Mucosa of rectum (tissue), 2 donors: ENCODE data around the gene KLK14.

ENCODE experiments used
- H3K27ac ChIP-seq, 2 donors: one replicate each; pipeline ENCODE4 v1.7.0; 2013; ENCODE audit warnings: inconsistent platforms in 2 of 2, low read depth in 2 of 2, low read length in 2 of 2
- H3K27me3 ChIP-seq, 2 donors: one replicate each; pipeline ENCODE4 v1.7.0; 2013; ENCODE audit warnings: low read length in 2 of 2; ENCODE audit not compliant: control insufficient read depth in 2 of 2, insufficient read depth in 2 of 2
- H3K36me3 ChIP-seq, 2 donors: one replicate each; pipeline ENCODE4 v1.7.0; 2013; ENCODE audit warnings: low read length in 2 of 2; ENCODE audit not compliant: control insufficient read depth in 2 of 2, insufficient read depth in 2 of 2
- H3K4me1 ChIP-seq, 2 donors: one replicate each; pipeline ENCODE4 v1.7.0; 2013; ENCODE audit warnings: low read length in 2 of 2, mild to moderate bottlenecking in 1 of 2; ENCODE audit not compliant: control insufficient read depth in 2 of 2, insufficient read depth in 2 of 2
- H3K4me3 ChIP-seq, 2 donors: one replicate each; pipeline ENCODE4 v1.7.0; 2013; ENCODE audit warnings: low read length in 2 of 2
- H3K9ac ChIP-seq, 2 donors: one replicate each; pipeline ENCODE4 v1.7.0; 2013; ENCODE audit warnings: low read length in 2 of 2, low read depth in 1 of 2, mild to moderate bottlenecking in 1 of 2
- H3K9me3 ChIP-seq, 2 donors: one replicate each; pipeline ENCODE4 v1.7.0; 2013; ENCODE audit warnings: low read length in 2 of 2; ENCODE audit not compliant: control insufficient read depth in 2 of 2
- donor health status: healthy.
- donor health status: Normal muscosa, but diverticular disease.

Gene KLK14

DNA sequence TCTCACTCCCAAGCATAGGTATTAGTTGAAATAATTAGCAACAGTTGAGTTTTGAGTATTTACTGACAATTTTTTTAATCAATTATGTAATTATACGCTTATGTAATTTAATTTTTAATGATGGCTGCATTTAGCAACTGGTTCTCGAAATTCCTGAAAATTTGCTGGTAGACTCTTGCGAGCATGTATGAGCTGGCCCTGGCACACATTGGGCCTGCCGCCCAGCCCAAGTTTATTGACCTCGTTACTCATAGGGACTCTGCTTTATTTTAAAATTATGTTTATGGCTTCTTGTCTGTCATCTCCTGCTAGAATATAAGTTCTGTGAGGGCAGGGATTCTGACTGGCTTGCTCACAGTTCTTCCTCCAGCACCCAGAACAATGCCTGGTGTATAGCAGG is 6.7 kb downstream of the KLK14 start:
- no peak overlapping the region for H3K27ac ChIP-seq
- no peak overlapping the region for H3K9ac ChIP-seq
- H3K36me3 ChIP-seq = no peaks in the 10 kb centered on the region
- no peaks in the 10 kb centered on the region for H3K9me3 ChIP-seq
- no peaks in the 10 kb centered on the region for H3K4me1 ChIP-seq
- no peak overlapping the region for H3K4me3 ChIP-seq
- H3K27me3 ChIP-seq = no peaks in the 10 kb centered on the region

DNA sequence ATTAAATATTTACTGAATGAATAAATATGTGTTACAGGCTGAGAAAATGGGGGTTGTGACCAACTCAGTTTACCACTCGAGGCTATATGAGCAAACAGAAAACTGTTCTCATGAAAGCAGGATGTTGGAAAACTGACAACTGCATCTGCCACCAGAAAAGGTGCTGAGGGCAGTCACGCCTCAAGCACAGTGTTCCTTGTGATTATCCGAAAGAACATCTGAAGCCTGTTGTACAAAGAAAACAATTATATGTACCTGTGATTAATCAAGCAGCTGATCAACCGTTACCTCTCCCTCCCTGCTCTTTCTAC is 11.6 kb downstream of the KLK14 start:
- Histone ChIP-seq H3K27ac (no peak overlapping the region), H3K9me3 (no peaks in the 10 kb centered on the region), H3K9ac (no peak overlapping the region), H3K27me3 (peaks cover 0 to under 1% of the 10 kb centered on the region in 2 donors), H3K4me3 (no peak overlapping the region), H3K4me1 (no peaks in the 10 kb centered on the region), H3K36me3 (no peaks in the 10 kb centered on the region)

DNA sequence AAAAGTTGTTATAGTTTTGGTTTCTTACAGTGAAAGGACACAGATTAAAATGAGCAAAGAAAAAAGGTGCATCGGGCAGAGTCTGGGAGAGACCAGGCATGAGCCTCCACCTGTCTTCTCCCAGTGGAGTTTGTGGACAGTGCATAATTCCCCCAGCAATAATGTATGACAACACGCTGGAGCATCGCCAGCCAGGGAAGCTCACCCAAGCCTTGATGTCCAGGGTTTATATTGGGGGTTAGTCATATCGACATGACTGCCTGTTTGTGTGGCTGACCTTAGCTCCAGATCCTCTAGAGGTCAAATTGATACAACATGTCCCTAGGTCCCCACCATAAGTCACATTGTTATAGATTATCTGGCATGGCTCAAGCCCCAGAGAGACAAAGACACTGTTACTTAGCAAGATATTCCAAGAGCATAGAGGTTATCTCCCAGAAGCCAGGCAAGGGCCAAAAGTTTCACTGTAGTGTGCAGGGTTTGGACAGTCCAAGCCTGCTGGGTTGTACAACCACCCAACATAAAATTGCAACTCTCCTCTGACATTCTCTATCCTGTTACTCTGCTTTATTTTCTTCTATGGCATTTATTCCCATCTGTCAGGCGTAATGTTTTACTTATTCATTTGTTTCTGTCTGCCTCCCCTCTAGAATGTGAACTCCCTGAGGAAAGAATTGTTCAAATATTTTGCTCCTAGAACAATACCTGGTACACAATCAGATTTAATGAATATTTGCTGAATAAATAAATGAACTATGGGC is 12.2 kb downstream of the KLK14 start:
- no peaks in the 10 kb centered on the region for H3K4me1 ChIP-seq
- no peaks in the 10 kb centered on the region for H3K36me3 ChIP-seq
- no peak overlapping the region for H3K27ac ChIP-seq
- no peak overlapping the region for H3K4me3 ChIP-seq
- H3K9ac ChIP-seq = no peak overlapping the region
- peaks cover 3% of the 10 kb centered on the region in 2 donors for H3K27me3 ChIP-seq
- H3K9me3 ChIP-seq = no peaks in the 10 kb centered on the region

DNA sequence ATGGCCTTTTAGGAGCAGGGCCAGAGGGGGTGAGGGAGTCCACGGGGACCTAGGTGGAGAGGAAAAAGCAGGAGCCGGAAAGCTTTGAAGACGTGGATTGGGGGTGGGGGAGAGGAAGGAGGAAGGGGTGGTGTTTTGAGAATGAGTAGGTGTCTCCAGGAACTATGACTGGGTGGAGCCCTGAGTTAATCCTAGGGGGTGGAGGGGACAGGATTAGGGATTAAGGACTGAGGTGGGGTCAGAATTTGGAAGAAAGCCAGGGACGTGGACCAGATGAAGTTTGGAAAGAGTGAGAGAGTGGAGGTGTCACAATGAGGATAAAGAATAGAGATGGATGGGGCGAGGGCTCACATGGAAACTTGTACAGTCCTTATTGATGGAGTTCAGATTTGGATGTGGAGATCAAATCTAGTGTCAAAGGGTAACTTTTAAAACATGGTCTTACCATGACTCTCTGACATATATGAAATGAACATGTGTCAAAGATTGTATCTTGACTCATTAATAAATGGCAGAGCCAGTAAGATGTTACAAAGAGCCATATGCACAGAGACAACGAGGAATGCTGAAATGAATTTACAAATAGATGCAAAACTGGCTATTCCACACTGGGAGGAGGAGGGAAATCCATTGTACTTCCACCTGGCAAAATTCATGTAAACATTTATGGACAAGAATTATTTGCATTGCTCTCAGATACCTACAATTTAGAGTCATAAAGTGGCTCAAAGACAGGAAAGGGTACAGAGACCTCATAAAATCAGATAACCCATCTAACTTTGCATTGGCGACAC is 16.1 kb downstream of the KLK14 start:
- Histone ChIP-seq H3K27ac (no peak overlapping the region), H3K4me1 (no peaks in the 10 kb centered on the region), H3K27me3 (peaks cover 9 to 10% of the 10 kb centered on the region in 2 donors)

DNA sequence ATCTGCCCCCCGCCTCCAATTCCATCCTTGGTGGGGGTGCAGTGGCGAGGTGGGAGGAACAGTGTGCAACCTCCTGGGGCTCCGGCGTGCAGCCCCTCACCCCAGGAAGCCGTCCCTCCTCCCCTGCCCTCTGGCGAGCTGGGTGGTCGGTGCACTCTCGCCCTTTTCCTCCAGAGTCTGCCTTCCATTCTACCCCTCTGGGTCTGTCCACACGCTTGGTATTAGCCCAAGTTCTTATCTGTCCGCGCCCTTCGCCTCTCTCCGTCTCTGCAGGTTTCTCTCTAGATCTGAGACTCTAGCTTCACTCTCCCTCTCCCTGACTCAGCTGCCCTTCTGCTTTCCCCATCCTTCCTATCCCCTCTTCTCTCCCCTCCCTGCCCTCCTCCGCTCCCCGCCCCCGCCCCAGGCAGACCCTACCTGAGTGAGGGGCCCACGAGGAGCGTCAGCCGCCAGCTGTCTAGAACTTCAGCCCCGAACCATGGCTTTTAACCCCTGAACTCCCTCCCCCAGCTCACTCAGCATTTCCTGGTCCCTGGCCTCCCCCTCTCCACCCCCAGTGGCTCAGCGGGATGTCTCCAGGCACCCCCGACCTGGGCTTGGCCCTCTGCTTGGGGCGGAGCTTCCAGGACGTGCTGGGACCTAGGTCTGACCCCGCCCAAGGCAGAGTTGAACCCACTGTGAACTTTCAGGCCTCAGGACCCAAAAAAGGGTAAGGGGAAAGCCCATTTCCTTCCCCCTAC is 17.3 kb downstream of the KLK14 start:
- Histone ChIP-seq H3K9me3 (no peaks in the 10 kb centered on the region), H3K27ac (no peak overlapping the region), H3K4me3 (no peak overlapping the region), H3K9ac (no peak overlapping the region), H3K36me3 (no peaks in the 10 kb centered on the region), H3K27me3 (peaks cover 9 to 10% of the 10 kb centered on the region in 2 donors), H3K4me1 (no peaks in the 10 kb centered on the region)

More for the DNA sequence above, 16.1 kb downstream of the KLK14 start:
- no peaks in the 10 kb centered on the region for H3K36me3 ChIP-seq
- H3K4me3 ChIP-seq = no peak overlapping the region
- H3K9me3 ChIP-seq = no peaks in the 10 kb centered on the region
- no peak overlapping the region for H3K9ac ChIP-seq

DNA sequence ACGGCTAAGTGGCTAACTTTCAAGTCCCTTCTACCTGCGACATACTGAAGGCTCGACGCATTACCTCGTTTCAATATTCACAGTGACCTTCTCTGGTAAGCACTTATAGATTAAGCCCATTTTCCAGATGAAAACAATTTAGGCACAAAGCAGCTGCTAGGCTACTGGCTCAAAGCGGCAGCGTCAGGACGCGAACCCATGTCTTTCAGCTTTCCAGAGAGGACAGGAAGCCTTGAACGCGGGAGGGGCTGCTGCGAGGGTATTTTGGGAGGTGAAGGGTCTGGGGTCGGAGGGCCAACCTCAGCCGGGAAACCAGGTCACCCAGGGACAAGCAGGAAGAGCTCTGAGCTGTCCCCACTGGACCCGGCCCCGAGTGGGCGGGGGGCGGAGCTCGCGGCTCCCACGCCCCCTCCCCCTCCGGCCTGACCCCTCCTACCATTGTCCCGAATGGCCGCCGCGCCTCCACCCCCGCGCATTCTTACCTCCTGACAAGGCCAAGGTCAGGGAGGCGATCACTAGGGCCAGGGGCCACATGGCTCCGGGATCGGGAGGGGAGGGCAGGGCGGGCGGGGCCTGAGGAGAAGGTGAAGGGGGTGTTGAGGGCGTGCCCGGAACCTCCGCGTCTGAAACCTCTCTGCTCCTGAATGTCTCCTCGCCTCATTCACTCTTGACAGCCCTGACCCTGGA is 18.0 kb downstream of the KLK14 start, which contains the start of gene KLK13:
TSS of gene KLK13 (minus strand) at position 559 of the 687 bp plus-strand sequence. CDS start at position 534, 25 bp downstream.
- Histone ChIP-seq H3K36me3 (no peaks in the 10 kb centered on the region), H3K4me3 (no peak within 1 kb of the TSS), H3K9me3 (no peaks in the 10 kb centered on the region), H3K4me1 (no peaks in the 10 kb centered on the region), H3K9ac (no peak within 1 kb of the TSS), H3K27ac (no peak within 1 kb of the TSS), H3K27me3 (peaks cover 9 to 10% of the 10 kb centered on the region in 2 donors)

DNA sequence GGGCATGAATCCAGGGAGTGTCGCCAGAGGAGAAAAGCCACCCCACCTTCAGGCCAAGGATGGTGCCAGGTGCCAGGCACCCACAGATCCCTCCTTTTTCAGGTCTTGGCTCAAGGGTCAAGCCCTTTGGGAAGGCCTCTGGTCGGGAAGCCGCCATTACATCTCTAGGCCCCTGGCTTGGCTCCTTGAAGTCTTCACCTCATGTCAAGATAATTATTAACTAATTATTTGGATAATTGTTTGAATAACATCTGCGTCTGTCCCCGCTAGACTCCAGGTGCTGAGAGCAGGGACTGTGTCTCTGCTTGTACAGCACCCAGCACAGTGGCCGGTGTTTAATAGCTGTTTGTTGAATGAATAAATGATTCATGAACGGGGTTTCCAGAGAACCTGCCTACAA is 19.0 kb downstream of the KLK14 start:
- no peak overlapping the region for H3K9ac ChIP-seq
- no peaks in the 10 kb centered on the region for H3K9me3 ChIP-seq
- no peaks in the 10 kb centered on the region for H3K4me1 ChIP-seq
- no peak overlapping the region for H3K27ac ChIP-seq
- H3K36me3 ChIP-seq = no peaks in the 10 kb centered on the region
- peaks cover 9 to 10% of the 10 kb centered on the region in 2 donors for H3K27me3 ChIP-seq
- H3K4me3 ChIP-seq = no peak overlapping the region

DNA sequence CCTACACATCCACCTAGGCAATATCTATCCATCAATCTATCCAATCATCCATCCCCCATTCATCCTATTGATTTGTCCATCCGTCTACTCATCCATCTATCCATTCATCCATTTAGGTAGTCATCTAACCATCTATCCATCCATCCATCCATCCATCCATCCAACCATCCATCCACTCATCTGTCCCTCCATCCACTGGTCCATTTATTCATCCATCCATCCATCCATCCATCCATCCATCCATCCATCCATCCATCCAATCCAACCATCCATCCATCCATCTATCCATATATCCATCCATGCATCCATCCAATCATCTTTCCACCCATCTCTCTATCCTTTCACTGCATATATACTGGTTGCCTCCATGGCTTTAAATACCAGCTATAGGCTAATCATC is 21.7 kb downstream of the KLK14 start:
- Histone ChIP-seq H3K4me3 (no peak overlapping the region), H3K9ac (no peak overlapping the region), H3K27ac (no peak overlapping the region), H3K9me3 (no peaks in the 10 kb centered on the region), H3K4me1 (no peaks in the 10 kb centered on the region), H3K36me3 (no peaks in the 10 kb centered on the region), H3K27me3 (peaks cover 9 to 11% of the 10 kb centered on the region in 2 donors)

DNA sequence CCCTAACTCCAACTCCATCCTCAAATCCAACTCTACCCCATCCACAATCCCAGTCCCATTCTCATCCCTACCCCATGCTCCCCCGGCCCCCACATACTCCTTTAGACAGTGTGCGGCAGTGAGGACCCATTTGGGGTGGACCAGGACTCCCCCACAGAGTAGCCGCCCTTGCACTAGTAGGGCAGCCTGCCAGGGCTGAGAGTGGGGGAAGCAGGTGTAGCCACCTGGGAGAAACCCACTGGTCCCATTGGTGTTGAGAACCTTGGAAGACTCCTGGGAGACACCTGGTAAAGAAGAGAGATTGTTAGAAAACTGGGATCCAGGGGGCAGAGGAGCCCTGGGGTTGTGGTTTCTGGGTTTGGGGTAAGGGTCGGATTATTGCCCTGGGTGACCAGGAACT is 22.4 kb downstream of the KLK14 start:
- Histone ChIP-seq H3K4me3 (no peak overlapping the region), H3K9ac (no peak overlapping the region), H3K27ac (no peak overlapping the region), H3K4me1 (no peaks in the 10 kb centered on the region), H3K36me3 (no peaks in the 10 kb centered on the region), H3K9me3 (no peaks in the 10 kb centered on the region), H3K27me3 (peaks cover 7 to 9% of the 10 kb centered on the region in 2 donors)
